Tibial artery (tissue), 4 donors: ENCODE results near the gene BRAF.
"Not testable (repeated sequence)": the region's sequence is repeated elsewhere in the genome, so short reads cannot be mapped to it uniquely, and the experiment has no call there.

Experiments
- DNase-seq, 2 donors: peaks; one replicate each; pipeline ENCODE4 v3.0.0-alpha.2; 2019
- H3K27ac ChIP-seq, 2 donors: fragments of 200-600 bp; sonication (generic) in 1 of 2; 1 replicate in 1 of 2; 2 replicates in 1 of 2; pipeline ENCODE4 v1.5.1; 2018 to 2019; ENCODE audit warnings: mild to moderate bottlenecking in 1 of 2
- H3K27me3 ChIP-seq, 2 donors: fragments of 200-600 bp; sonication (generic) in 1 of 2; one replicate each; pipeline versions ENCODE4 v1.5.1 to v1.6.0; 2016 to 2019
- H3K36me3 ChIP-seq, 3 donors: fragments of 200-600 bp; sonication (generic) in 2 of 3; one replicate each; pipeline ENCODE4 v1.5.1; 2016 to 2019; ENCODE audit warnings: mild to moderate bottlenecking in 2 of 3
- H3K4me1 ChIP-seq, 4 donors: fragments of 200-600 bp; sonication (generic) in 2 of 4; 1 replicate in 3 of 4; 2 replicates in 1 of 4; pipeline ENCODE4 v1.5.1; 2016 to 2019
- H3K4me3 ChIP-seq, 2 donors: fragments of 200-600 bp; sonication (generic) in 1 of 2; 1 replicate in 1 of 2; 2 replicates in 1 of 2; pipeline ENCODE4 v1.5.1; 2018 to 2019; ENCODE audit warnings: mild to moderate bottlenecking in 2 of 2
- H3K9me3 ChIP-seq, 3 donors: fragments of 200-600 bp; sonication (generic) in 1 of 3; one replicate each; pipeline ENCODE4 v1.5.1; 2016 to 2019
- CTCF ChIP-seq, 2 experiments: fragments of 200-600 bp in 1 of 2; fragments of 450-650 bp in 1 of 2; IDR thresholded peaks; one replicate each; pipeline ENCODE4 v1.5.1; 2017 to 2019; ENCODE audit warnings: antibody characterized with exemption in 2 of 2, mild to moderate bottlenecking in 1 of 2, moderate library complexity in 1 of 2
- intact Hi-C: fragments of 100-400 bp; cut with DNase I; formaldehyde crosslinking; loops from one replicate; pipeline ENCODE4 v1.15.0; 2023; ENCODE audit warnings: low total_unique reads

The BRAF gene

GRCh38 chr7:140678816-140679130 is 246.0 kb downstream of the BRAF start:
- no peak overlapping the region for H3K27ac ChIP-seq
- no peaks in the 10 kb centered on the region for H3K9me3 ChIP-seq
- H3K27me3 ChIP-seq: no peaks in the 10 kb centered on the region
- no peak overlapping the region for H3K4me3 ChIP-seq
- peaks cover 0 to 19% (median 11%) of the 10 kb centered on the region in 4 donors for H3K4me1 ChIP-seq
- intact Hi-C loops: loop anchor here (10.0 kb wide), 1 partner anchor 246 kb away; the partner anchor contains the start of gene BRAF
- peaks cover 20 to 71% (median 32%) of the 10 kb centered on the region in 3 donors for H3K36me3 ChIP-seq
- DNase-seq: peak in 1 of 2 donors; percentile 53
- TF ChIP-seq CTCF (IDR thresholded peaks at IDR 0.05): no peak

- Histone ChIP-seq H3K4me1 (peaks cover 0 to 23% (median 13%) of the 10 kb centered on the region in 4 donors), H3K36me3 (peaks cover 15 to 66% (median 28%) of the 10 kb centered on the region in 3 donors)
- intact Hi-C loops: loop anchor here (10.0 kb wide), 1 partner anchor 247 kb away; the partner anchor contains the start of gene BRAF
These were observed 246.5 kb downstream of the BRAF start for GRCh38 chr7:140678081-140678815.

GRCh38 chr7:140677496-140677895 is 247.2 kb downstream of the BRAF start:
- Histone ChIP-seq H3K4me1 (peaks cover 0 to 26% (median 13%) of the 10 kb centered on the region in 4 donors), H3K9me3 (no peaks in the 10 kb centered on the region), H3K36me3 (peaks cover 12 to 60% (median 25%) of the 10 kb centered on the region in 3 donors), H3K27ac (no peak overlapping the region), H3K4me3 (no peak overlapping the region), H3K27me3 (no peaks in the 10 kb centered on the region)
- intact Hi-C loops: loop anchor here (10.0 kb wide), 1 partner anchor 247 kb away; the partner anchor contains the start of gene BRAF
- DNase-seq: peak in 1 of 2 donors; percentile 19
- TF ChIP-seq CTCF (IDR thresholded peaks at IDR 0.05): no peak

More at GRCh38 chr7:140678081-140678815, 246.5 kb downstream of the BRAF start:
- no peak for TF ChIP-seq CTCF (IDR thresholded peaks at IDR 0.05)
- H3K9me3 ChIP-seq: no peaks in the 10 kb centered on the region
- no peaks in the 10 kb centered on the region for H3K27me3 ChIP-seq
- no peak overlapping the region for H3K4me3 ChIP-seq
- DNase-seq: peak in 1 of 2 donors; percentile 43
- no peak overlapping the region for H3K27ac ChIP-seq

GRCh38 chr7:140676956-140677355 is 247.8 kb downstream of the BRAF start:
- Histone ChIP-seq H3K36me3 (peaks cover 6 to 55% (median 21%) of the 10 kb centered on the region in 3 donors), H3K4me1 (peaks cover 0 to 32% (median 18%) of the 10 kb centered on the region in 4 donors)
- H3K9me3 ChIP-seq, H3K27ac ChIP-seq, H3K4me3 ChIP-seq, H3K27me3 ChIP-seq: not testable (repeated sequence)
- intact Hi-C loops: loop anchor here (10.0 kb wide), 1 partner anchor 248 kb away; the partner anchor contains the start of gene BRAF
- DNase-seq: peak in 1 of 2 donors; percentile 41

- Histone ChIP-seq H3K9me3 (no peaks in the 10 kb centered on the region), H3K4me1 (peaks cover 0 to 32% (median 19%) of the 10 kb centered on the region in 4 donors), H3K27me3 (no peaks in the 10 kb centered on the region), H3K27ac (no peak overlapping the region), H3K36me3 (peaks cover 0 to 48% (median 16%) of the 10 kb centered on the region in 3 donors), H3K4me3 (no peak overlapping the region)
- no peak for TF ChIP-seq CTCF (IDR thresholded peaks at IDR 0.05)
- peak in 1 of 2 donors; percentile 33 for DNase-seq
- intact Hi-C loops: loop anchor here (10.0 kb wide), 1 partner anchor 248 kb away; the partner anchor contains the start of gene BRAF
These were observed 248.4 kb downstream of the BRAF start for GRCh38 chr7:140676306-140676705.

GRCh38 chr7:140675726-140676125 is 249.0 kb downstream of the BRAF start:
- Histone ChIP-seq H3K27ac (no peak overlapping the region), H3K9me3 (no peaks in the 10 kb centered on the region), H3K36me3 (peaks cover 0 to 42% (median 11%) of the 10 kb centered on the region in 3 donors), H3K4me3 (no peak overlapping the region), H3K27me3 (no peaks in the 10 kb centered on the region), H3K4me1 (peaks cover 0 to 32% (median 19%) of the 10 kb centered on the region in 4 donors)
- intact Hi-C loops: loop anchor here (10.0 kb wide), 1 partner anchor 249 kb away; the partner anchor contains the start of gene BRAF
- DNase-seq: peak in 1 of 2 donors; percentile 6
- TF ChIP-seq CTCF (IDR thresholded peaks at IDR 0.05): no peak
